Stimulated activated CD4-positive, alpha-beta T cell treated with anti-CD3 and anti-CD28 coated beads, TNF-alpha, amount 100 ng/mL, for 4 hours (primary cell): ENCODE data around the gene NCOR1.
"Not testable (repeated sequence)": the region's sequence is repeated elsewhere in the genome, so short reads cannot be mapped to it uniquely, and the experiment has no call there.

Experiments
- DNase-seq, 3 experiments: peaks; one replicate each; pipeline ENCODE4 v3.0.0-alpha.2; 2020; ENCODE audit warnings: low read depth in 3 of 3

The NCOR1 gene

DNA sequence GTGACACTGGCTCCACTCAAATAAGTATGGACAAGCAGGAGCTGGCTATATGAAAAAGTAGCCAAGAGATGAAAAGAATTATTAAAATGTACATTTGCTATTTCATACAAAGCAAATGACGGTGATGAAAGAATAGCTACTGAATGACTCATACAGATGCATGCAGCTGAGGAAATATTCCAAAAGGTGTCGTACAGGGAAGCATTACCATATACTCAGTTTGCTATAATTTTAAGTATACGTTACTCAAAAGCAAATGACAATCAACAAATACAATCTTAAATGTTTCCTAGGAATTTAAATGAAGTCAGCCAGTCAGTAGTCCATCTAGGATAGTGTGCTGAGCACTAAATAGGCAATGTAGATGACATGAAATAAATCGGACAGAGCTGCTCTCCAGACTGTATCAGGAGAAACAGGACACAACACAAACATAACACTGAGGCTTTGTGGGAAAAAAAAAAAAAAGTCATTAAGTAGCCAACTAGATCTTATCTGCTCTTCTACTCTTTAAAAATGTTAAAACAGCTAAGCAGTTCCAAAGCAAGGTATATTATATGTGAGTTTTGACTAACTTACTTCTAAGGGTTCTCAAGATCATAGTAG lies 65.0 kb downstream of the NCOR1 start:
- DNase-seq: no peak

DNA sequence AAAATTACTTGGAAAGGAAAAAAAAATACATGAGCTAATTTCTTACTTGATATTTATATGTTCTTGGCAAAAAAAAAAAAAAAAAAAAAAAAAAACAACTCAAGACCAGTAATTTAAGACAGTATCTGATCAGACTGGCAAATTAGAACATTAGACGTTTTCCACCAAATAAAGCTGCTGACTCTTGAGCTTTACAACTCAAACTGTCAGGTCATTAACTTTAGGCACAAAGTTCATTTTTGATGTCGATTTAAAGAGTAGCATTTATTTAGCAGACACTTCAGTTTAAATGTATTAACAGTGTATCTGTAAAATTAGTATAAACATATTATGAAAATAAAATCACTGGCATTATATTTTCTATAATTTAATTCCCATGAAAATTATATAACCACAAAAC lies 66.7 kb downstream of the NCOR1 start:
- DNase-seq: no peak

DNA sequence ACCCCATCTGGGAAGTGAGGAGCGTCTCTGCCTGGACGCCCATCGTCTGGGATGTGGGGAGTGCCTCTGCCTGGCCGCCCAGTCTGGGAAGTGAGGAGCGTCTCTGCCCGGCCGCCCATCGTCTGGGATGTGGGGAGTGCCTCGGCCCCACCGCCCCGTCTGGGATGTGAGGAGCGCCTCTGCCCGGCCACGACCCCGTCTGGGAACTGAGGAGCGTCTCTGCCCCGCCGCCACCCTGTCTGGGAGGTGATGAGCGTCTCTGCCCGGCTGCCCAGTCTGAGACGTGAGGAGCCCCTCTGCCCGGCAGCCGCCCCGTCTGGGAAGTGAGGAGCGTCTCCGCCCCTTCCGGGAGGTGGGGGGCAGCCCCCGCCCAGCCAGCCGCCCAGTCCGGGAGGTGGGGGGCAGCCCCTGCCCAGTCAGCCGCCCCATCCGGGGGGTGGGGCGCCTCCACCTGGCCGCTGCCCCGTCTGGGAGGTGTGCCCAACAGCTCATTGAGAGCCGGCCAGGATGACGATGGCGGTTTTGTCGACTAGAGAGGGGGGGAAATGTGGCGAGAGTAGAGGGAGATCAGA lies 69.9 kb downstream of the NCOR1 start:
- not testable (repeated sequence) for DNase-seq

DNA sequence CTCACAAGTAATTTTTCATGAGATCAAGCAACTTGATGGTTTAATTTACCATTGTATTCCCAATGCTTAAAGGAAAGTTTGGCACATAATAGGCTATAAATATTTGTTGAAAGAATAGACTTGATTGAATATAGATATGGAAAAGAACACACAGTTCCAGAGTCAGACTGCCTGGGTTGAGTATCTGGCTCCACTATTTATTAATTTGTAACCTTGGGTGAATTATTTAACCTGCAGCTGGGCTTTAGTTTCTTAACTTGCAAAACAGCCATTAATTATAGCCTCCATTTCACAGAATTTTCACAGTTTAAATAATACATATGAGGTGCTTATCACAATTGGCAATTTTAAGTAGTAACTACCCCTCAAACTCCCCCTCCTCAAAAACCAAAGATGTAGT lies 73.6 kb downstream of the NCOR1 start:
- DNase-seq: no peak

DNA sequence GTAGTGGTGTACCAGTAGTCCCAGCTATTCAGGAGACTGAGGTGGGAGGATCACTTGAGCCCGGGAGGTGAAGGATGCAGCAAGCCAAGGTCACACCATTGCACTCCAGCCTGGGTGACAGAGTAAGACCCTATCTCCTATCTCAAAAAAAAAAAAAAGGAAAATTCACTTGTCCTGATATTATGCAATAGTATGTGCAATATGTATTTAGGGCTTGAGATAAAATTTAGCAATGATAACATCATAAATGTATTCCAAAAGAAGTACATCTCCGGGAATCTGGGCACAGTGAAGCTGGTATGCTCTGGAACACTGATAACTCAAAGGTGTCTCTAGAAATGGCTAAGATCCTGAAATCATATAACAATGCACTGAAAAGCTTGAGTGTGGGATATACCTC lies 74.5 kb downstream of the NCOR1 start:
- no peak for DNase-seq

DNA sequence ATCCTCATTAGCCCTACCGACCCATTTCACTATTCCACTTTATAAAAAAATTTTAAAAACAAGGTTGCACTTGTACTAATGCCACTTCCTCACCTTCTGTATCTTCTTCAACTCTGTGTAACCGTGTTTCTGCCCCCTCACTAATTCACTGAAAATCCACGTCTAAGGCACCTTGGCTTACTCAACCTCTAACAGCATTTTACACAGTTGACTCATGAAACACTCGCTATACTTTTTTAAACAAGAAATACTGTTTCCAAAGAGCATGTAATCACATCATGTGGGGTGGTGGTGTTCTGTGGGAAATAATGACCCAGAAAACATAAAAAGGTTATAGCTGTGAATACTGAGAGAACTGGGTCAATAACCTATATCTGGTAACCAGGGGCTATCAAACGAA lies 79.9 kb downstream of the NCOR1 start:
- DNase-seq: no peak

DNA sequence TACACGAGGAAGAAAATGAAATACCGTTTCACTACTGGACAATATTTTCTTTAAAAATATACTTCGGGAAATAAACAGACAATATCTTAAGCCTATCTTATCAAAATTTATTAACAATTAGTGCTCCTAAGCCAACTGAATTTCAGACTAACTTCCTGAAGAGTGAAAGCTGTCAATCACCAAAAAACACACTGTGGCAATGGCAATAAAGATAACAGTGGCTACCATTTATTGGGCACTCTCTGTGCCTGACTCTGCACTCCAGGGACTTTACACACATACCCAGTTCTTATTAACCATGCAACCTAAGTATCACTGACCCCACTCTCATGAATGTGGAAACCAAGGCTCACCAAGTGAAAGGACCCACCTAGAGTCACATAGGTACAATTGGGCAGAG lies 83.7 kb downstream of the NCOR1 start:
- DNase-seq: no peak

DNA sequence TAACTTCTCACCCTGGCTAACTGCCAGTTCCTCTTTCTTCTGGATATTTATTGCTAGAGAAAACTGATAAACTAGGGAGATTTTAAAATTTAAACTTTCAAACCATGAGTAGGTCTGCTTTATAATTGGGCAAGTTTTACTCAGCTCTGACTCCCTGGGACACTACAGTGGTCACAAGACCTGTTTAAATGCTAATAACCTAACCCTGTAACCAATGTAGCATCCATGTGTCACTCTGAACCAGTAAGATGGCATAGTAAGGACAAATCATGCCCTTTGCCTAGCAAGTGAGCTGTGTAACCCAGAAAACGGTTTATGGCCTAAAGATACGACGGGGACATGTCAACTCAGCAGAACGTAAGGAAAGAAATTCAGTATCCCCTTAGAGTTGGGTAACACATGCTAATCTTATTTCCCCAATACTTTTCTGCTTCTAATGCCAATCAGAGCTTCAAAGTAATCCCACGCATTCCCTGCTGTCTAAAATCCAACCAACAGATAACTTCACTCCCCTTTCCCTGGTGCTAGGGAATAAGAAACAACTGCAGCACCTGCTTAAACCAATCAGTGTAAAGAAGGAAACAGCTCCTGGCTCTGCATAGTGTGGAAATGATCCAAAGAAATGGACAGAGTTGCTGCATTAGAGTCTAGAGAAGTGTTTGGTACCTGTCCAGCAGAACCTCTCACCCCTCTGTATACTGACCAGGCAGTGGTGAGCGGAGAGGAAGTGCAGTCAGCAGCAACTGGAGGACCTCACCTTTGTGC lies 85.7 kb downstream of the NCOR1 start:
- DNase-seq: no peak

DNA sequence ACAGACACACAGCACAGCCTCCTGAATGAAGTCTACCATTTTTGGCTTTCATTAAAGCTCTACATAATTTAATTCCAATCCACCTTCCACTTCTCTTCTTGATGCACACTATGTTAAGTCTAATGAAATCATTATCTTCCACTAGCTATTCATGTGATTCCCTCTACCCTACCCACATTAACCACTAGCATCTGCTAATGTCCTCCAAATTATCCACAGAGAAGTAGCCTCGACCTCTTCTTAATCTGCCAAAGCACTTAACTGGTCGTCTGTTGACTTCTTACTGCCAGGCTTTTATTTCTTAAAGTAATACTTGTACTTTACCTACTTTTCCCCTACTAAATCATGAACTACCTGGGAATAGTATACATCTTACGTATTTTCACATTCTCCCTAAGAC lies 91.8 kb downstream of the NCOR1 start:
- no peak for DNase-seq

DNA sequence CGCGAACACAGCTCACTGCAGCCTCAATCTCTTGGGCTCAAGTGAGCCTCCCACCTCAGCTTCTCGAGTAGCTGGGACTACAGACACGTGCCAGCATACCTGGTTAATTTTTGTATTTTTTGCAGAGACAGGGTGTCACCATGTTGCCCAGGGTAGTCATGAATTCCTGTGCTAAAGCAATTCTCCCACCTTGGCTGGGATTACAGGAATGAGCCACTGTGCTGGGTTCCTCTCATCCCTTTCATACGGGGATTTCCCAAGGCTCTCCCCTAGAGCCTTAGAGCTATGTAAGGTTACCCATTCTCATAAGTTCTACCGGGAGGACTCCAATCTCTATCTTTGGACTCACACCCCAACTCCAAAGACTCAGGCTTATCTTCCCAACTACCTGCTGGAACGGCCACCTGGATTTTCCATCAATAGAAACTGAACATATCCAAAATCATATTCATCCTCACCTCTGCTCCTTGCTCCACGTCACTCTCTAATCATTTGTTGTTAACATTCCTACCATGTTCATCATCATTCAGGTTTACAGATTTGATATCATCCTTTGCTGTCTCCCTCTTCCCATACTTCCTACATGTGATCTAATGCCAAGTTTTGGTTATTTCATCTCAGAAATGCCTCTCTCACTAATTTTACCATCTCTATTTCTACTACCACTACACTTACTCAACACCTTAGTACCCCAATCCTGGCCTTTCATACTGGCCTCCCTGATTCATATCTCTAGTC lies 92.5 kb downstream of the NCOR1 start:
- no peak for DNase-seq

DNA sequence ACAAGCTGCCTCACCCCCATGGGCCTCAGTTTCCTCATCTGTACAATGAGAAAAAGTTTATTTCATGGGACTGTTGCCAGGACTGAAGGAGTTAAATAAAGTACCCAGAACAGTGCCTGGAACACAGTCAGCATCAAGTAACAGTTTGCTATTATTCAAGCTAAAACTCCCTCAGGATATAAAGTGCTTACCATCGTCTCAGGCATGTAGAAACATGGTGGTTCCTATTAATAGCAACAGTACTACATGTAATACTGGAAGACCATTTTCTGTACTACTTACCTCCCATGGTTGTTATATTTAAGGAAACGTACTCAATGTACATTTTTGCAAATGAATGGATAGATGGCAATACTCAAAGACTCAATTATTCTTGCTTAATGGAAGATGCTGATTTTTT lies 93.4 kb downstream of the NCOR1 start:
- no peak for DNase-seq

DNA sequence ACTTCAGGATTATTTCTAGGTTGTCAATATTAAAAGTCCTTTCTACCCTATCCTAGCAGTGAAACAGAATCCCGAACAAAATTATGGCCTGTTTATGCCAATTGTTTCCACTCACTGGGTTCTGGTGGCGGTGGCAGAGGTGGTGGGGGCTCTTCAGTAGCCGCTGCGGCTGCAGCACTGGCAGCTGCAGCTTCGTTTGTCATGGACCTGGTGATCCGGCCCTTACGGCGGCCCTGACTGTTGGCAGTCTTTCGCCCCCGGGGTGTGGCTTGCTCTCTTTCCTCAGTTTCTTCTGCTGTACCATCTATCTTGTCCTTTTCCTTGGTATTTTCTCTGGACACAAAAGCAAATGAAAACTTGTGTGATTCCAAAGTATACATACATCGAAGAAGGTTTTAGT lies 94.4 kb downstream of the NCOR1 start:
- no peak for DNase-seq

DNA sequence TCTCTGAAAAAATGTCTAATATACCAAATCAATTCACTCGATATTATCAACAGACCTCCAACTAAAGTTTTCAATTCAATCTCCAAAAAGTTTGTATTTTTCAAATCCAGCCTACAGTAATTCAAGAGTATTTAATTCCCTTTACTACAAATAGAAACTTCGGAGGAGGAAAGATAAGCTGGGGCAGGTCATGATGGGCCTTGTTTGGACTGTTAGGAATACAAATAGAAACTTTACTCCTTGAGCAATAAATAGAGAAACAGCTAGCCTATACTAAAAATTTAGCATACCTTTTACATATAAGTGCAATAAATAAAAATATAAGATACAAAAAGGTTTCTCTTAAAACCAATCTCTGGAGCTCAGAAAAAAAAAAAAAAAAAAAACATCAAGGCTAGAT lies 98.2 kb downstream of the NCOR1 start:
- no peak for DNase-seq

DNA sequence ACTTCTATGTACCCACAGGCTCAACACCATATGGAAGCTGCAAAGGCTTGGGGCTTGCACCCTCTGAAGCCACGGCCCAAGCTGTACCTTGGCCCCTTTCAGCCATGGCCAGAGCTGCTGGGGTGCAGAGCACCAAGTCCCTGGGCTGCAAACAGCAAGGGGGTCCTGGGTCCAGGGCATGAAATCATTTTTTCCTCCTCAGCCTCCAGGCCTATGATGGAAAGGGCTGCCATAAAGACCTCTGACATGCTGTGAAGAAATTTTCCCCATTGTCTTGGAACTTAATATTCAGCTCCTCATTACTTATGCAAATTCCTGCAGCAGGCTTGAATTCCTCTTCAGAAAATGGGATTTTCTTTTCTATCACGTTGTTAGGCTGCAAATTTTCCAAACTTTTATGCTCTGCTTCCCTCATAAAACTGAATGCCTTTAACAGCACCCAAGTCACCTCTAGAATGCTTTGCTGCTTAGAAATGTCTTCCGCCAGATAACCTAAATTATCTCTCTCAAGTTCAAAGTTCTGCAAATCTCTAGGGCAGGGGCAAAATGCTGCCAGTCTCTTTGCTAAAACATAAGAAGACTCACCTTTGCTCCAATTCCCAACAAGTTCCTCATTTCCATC lies 100.1 kb downstream of the NCOR1 start:
- not testable (repeated sequence) for DNase-seq

DNA sequence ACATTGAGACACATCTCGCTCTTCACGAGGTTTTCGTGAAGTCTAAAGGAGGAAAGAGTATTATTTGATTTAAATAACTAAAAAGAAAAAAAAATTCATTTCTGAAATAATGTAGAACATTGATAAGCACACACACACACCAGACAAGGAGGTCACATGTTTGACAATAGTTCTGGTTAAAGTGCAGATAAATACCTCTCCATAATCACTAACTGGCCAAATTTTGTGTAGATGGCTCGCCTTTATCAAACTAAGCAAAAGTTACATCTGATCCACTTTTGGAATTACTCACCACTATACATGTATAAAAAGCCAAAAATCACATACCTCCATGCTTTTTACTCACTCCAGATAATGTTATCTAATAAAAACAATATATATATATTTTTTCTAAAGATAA lies 106.5 kb downstream of the NCOR1 start:
- no peak for DNase-seq

DNA sequence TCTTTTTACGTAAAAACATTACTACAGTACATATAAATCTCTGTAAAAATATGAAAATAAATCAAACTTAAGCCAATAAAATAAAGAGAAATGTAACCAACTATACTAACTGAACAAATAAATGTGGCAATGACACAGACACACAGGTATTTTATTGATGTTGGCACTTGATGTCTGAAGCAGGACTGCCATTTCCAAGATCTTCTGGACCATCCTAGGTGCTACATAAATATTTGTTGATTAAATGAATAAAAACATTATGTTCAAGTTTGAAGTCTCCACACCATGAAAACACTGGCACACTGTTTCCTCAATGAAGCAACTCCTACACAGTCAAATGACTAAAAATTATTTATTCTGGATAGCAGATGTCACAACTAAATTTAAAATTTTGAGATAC lies 106.9 kb downstream of the NCOR1 start:
- no peak for DNase-seq

DNA sequence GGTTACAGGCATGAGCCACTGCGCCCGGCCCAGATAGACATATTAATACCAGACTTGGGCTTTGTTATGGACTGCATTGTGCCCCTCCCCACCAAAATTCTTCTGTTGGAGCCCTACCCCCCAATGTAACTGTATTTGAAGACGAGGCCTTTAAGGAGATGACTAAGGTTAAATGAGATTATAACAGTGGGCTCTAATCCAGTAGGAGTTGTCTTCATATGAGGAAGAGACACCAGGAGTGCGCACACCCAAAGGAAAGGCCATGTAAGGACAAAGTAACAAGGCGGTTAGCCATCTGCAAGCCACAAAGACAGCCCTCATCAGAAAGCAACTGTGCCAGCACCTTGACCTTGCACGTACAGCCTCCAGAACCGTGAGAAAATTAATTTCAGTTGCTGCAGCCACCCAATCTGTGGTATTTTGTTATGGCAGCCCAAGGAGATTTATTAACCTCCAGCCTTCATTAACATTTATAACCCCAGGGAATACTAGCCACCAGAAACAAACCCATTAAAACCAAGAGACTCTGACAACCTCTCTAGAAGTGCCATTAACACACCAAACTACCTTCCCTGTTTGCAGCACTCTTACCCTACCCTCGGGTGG lies 108.1 kb downstream of the NCOR1 start:
- no peak for DNase-seq

DNA sequence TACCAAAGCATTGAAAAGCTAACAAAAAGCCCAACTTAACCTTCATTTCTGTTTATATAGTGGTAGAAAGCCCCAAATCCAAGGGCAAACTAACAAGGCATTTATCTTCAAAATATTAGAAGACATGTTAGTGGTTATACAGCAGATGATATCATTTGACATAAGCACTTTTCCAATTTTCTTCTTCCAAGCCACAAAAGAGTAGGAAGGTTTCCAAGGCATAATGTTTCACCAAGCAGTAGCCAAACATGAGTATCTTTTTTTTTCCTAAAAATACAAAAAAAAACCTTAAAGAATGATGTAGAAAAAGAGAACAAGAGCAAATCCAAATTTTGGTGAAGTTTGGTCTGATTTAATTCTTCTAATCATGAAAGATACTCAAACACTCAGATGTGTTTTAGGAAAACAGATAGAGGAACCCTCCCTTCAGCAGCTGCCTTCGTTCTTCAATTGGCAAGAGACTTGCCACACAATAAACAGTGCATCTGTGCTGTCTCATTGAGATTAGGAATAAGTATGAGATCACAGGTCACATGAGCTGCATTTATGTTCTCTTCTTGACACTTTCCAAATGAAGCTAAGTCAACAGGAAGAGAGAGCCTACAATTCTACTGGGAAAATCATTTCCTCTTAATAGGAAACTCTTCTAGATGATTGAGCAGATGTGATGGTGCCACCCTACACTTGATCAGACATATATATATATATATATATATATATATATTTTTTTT lies 109.0 kb downstream of the NCOR1 start:
- DNase-seq: no peak

DNA sequence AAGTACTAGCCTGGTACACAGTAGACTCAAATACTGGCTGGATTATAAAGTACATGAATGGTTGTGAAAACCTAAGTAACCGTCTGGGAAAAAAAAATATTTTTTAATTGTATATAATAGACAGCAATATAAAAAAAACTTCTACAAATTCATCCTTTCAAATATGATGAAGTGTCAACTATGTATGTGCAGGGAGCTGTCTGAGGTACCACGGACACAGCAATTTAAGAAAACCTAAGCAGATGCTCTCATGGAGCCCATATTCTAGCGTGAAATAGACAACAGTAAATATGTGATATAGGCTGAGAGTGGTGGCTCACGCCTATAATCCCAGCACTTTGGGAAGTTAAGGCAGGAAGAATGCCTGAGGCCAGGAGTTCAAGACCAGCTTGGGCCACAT lies 111.1 kb downstream of the NCOR1 start:
- no peak for DNase-seq

DNA sequence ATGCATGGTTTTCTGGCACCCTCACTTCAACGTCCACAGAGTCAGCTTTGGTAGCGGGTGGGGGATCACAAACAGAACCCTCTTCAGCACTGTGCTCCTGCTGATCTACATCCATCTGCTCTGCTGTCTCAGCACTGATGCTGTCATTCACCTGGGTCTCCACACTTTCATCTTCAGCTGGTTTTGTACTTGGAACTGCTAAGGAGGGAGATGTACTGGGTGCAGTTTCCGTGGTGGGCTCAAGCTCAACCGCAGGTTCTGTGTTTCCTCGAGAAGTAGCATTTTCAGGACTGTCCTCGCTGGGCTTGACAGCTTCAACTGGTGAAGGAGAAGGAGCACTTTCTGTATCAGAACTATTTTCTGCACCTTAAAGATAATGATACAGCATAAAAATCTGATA lies 113.9 kb downstream of the NCOR1 start:
- DNase-seq: no peak

DNA sequence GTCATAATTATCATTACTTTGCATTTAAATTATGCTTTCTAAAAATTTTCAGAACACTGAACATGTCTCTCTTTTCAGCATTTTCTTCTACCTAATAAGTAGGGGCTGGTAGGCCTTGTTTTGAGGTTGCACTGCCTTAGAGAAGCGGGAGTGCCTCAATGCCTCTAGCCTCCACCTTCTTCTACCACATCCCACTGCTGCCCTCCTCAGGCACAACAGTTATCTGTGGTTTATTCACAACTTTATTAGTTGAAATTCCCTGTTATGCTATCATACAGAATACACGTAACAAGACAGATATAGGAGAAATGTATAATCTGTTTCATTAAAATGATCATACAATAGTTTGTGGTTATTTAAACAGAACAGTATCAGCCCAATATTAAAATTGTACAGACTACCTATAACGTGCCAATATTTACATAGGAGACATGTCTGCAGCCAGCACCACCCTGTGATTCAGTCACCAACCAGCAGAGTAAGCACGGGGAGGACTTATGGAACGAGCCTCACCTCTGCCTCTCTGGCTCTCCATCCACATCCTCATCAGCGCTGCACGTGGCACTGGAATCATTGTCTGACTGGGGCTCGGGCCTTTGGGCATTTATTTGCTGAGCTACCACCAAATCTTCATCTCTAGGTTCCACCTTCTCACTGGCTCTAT lies 114.5 kb downstream of the NCOR1 start:
- no peak for DNase-seq
